CD4-positive, alpha-beta T cell treated with Interleukin-1 beta for 1 hour (primary cell): ENCODE data around the gene PAFAH1B2.
"Not testable (repeated sequence)": the region's sequence is repeated elsewhere in the genome, so short reads cannot be mapped to it uniquely, and the experiment has no call there.

Experiments used
- DNase-seq, 2 donors: peaks; one replicate each; pipeline ENCODE4 v3.0.0-alpha.2; 2020 to 2022

Gene PAFAH1B2, protein sequence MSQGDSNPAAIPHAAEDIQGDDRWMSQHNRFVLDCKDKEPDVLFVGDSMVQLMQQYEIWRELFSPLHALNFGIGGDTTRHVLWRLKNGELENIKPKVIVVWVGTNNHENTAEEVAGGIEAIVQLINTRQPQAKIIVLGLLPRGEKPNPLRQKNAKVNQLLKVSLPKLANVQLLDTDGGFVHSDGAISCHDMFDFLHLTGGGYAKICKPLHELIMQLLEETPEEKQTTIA

DNA sequence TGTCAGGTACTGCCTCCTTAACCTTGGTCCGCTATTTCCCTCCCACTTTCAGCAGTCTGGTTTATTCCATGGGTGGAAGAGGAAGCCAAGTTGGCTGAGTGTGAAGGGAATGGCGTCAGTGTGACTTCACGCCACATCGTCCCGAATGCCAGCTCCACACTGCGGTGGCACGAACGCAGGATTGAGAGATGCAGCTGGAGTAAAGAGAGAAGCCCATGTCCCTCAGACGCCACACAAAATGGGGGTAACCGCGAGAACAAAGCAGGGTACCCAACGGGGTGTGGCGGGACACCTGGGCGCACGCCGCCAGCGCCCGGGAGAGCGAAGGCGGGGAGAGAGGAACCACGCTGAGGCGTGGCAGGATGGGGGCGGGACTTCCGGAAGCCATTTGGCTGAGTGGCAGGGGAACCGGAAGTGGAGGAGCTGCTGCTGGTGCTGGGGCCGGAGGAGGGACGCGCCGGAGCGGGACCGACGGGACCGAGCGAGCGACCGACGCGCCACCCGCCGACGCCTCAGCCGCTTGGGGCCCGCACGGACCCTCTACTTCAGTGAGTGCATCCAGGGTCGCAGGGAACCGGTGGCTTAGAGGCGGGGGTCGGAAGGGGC lies at the start of gene PAFAH1B2:
TSS of gene PAFAH1B2 (plus strand) at position 417 of the 606 bp plus-strand sequence. CDS start 8,161 bp downstream, outside the sequence.
- DNase-seq: peak; percentile 95

DNA sequence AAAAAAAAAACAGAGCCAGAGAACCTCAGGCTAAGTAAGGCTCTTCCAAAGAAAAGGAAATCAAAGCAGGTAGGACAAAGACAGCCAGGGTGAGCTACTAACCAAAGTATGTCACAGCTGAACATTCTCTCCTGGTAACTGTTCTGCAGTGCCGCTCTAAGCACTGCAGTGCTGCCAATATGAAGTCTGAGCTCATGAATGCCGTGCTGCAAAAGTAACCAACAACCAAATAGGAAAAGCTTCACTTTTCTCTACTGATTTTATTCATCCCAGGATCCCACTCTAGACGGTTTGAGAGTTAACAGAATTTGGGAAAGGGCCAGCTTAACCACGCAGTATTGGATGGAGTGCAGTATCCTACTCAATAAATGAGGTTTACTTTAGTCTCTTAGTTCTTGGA lies 49.3 kb upstream of the PAFAH1B2 start:
- no peak for DNase-seq

DNA sequence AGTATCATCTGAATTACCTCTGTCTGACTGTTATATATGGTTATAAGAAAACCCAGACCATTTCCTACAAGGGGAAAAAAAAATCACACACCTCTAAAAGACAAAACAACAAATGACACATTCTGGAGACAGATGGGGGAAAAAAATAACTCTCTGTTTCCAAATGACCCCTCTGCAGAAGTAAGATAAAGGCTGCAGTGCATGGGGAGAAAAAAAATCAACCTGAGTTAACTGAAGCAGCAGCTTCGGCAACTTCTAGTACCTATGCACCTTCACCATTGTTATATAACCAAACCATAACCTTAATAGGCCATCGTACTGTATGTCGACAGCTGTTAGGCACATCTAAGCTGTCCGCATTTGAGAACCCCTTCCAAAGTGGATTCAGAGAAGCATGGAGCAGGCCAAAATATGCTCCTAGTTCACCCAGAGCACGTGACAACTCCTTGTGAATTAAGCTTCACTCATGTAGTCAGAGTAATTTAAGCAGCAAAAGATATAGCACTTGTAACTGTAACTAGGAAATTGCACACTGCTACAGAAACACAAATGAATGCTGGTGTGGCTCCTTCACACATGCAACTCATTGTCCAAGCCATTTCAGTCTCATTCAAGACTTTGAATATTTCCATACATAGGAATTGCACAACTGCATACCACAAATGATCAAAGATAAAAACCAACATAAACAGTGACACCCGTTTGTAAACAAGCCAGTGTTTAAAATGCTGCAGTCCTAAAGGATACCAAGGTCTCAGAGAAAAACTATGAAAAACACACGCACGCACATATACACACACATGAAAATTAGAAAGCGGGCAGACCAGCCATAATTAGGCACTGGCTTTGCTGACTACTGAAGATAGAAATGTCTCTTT lies 48.6 kb upstream of the PAFAH1B2 start:
- peak in 1 of 2 donors; percentile 40 for DNase-seq

DNA sequence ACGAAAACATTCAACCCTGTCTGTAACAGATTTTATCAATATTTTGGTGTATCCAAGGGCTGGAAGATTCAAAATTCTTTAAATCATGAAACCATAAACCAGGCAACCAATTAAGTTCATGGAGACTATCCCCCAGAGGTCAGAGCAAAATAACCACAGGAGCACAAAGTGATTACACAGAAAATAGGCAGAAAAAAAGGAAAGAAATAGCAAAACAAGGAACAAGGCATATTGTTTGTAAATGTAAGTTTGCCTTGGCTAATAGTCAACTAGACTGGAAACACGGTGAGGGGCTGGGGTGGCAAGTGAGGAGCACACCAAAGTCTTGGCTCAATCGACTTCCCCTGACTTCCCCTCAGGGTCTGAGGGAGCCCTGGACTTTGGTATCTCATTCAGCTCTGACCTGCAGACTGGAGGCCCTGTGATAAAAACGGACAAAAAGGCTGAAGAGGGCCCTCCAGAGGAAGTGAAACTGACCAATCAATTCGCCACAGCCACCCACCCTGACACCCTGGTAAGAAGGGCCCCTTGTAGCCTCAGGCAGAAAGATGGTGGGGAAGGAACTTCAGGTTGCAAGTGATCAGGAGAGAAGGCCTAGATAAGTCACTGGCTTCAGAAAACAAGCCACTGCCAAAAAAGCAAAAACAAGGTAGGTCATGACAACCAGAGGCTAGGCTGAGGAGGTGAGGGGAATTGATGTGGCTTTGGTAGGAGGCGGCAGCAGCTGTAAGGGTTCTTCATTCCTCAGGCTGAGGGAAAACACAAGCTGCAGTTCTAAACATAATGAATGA lies 47.7 kb upstream of the PAFAH1B2 start:
- DNase-seq: peak; percentile 67 to 73

DNA sequence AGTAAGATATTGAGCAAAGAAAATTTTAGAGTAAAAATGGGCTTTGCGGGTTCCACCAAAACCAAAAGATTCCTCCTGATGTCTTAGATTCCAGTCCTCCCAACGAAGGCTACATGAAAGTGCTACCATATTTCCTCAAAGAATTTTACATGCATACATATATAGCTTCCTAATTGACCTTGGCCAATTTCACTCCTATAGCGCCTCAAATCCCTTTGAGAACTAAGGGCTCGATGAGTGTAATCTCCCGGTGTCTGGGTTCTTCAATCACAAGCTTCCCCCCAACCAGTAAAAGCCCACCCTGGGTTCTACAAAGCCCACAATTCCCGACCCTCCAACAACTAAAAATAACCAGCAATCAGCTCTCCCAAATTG lies 47.1 kb upstream of the PAFAH1B2 start:
- no peak for DNase-seq

DNA sequence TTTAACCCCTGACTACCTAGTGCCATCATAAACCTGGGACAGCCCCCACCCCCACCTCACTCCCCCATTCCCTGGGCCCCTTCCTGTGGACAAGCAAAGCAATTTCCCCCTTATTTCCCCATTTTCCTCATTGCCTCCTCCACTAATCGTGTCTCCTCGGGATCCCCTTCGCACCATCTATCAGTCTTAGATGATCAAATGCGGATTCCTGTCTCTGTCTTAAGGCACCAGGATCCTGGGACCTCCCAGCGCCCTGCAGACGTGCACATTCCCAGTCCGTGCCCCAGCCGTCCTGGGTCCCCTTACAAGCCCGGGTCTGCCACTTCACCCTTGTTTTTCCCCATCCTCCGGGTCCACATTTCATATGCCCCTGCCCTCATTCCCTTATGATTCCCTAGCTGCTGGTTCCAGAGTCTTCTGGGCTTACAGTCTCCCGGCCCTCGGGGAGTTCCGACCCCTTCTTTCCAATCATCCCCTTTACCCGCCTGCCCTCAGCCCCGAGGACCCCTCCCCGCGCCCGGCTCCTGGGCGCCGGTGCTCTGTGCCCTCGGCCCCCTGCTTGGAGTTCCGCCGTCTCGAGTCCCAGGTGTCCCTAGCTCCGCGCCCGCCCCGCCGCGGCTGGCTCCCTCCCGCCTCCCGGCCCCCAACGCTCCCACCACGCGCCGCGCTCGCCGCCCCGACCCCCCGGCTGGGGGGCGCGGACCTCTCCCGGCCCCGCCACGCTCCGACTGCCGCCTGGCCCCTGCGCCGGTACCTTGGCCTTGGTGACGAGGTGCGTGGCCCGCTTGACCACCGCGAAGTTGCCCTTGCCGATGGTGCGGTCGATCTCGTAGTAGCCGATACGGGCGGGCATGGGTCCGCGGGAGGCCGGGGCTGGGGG lies 46.5 kb upstream of the PAFAH1B2 start:
- peak; percentile 24 to 38 for DNase-seq

DNA sequence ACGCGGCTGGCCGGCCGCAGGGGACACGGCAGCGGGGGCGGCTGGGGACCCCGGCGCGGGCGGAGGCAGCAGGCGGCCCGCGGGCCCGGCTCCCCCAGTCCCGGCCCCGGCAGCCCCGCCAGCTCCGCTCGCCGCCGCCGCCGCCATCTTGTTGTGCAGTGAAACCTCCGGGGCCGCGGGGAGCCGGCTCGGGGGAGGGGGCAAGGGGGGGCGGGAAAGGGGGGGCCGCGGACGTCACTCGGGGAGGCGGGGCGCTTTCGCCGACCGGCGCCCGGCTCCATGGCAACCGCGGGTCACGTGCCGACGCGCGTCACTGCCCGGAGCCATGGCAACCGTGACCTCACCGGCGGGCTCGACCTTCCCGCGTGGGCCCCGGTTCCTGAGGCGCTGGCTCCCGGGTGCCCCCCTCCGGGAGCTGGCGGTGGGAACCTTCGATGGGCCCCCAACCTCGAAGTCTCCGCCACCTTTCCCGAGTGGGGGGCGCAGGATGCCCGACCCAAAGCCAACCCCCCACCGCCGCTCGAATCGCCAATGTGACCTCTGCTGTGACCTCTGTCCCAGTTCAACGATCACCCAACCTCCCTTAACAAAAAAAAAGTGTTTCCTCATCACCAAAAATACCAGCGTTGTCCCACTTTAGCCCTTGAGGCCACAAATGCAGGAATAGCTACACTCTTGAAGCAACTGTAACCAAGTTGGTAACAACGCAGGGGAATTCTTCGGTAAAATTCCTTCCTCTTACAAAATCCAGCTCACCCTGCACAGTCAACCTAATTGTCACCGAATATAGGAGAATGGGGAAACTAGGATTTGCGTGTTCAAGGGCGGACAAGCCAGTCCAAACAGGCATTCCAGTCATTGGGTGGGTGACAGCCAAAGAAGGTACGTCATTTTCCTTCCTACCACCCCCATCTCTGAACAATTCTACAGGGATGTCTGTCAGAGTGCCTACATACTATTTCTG lies 45.5 kb upstream of the PAFAH1B2 start, which contains the start of gene SIK3:
TSS of gene SIK3 (minus strand) at position 160 of the 964 bp plus-strand sequence. CDS start at position 147, 13 bp downstream.
- peak; percentile 94 to 97 for DNase-seq

DNA sequence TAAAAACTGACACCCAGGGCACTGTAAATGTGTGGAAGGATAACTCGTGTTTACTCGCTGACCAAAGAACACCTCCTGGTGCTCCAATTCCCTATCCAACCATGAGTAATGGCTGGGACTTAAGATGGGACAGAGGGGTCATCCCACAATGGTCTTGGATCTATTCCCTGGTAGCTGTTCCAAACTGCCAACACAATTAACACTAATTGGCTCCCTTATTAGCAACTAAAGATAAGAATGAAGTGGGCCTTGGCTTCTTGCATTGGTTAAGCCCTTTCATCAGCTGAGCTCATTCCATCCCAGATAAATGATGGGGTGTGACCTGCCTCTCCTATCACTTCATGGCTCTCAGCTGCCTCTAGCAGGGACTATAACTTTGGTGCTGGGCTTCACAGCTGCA lies 44.4 kb upstream of the PAFAH1B2 start:
- DNase-seq: no peak

DNA sequence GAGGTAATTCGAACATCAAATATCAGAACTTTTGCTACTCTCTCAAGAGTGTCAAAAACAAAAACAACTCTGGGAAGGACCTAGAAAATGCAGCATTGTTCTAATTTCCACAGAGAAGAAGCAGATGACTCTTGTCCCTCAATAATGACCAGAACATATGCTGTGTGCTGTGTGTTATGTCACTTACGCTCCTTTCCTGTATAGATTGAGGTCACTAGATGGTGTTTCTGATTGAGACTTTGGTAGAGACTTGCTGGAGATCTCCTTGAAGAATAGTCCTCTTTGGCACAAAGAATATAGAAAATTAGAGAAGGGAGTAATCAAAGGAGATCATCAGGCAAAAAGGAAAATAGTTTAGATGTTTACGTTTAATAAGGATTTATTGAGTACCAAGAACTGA lies 43.5 kb upstream of the PAFAH1B2 start:
- no peak for DNase-seq

DNA sequence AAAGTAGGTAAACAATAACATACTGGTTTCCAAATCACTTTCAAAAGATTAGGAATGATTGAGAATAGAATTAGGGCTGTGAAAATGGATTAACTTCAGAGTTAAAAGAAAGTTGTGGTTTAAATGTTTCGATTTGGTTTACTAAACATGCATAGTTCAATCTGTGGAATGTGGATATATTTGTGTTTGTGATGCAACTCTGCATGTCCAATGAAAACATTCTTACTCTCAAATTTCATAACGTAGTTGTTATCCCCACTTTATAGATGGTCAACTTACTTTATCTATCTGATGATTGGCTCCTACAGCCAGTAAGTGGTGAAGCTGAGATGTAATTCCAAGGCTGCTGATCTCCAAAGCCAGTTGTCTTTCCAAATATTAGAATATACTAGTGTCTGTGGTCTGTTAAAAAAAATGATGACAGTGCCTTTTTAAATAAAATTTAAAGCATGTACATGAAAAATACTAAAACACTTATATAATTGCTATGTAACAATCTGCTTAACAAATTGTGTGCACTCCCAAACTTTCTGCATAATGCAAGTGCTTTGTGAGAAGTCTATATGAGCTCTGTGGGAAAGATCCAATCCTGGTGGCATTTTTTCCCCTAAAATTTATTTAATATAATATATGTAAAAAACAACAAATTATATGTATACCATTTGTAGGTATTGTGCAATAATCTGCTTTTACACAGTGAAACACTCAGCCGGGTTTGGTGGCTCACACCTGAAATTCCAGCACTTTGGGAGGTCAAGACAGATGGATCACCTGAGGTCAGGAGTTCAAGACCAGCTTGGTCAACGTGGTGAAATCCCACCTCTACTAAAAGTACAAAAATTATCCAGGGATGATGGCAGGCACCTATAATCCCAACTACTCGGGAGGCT lies 36.1 kb upstream of the PAFAH1B2 start:
- DNase-seq: no peak

DNA sequence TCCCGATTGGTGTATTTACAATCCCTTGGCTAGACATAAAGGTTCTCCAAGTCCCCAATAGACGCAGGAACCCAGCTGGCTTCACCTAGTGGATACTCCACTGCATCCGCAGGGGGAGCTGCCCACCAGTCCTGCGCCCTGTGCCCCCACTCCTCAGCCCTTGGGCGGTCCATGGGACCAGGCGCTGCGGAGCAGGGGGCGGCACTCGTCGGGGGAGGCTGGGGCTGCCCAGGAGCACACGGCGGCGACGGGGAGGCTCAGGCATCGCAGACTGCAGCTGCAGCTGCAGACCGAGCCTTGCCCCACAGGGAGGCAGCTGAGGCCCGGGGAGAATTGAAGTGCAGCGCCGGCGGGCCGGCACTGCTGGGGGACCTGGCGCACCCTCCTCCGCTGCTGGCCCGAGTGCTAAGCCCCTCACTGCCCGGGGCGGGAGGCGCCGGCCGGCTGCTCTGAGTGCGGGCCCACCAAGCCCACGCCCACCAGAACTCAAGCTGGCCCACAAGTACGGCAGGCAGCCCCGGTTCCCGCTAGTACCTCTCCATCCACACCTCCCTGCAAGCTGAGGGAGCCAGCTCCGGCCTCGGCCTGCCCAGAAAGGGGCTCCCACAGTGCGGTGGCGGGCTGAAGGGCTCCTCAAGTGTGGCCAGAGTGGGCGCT lies 33.7 kb upstream of the PAFAH1B2 start:
- no peak for DNase-seq

DNA sequence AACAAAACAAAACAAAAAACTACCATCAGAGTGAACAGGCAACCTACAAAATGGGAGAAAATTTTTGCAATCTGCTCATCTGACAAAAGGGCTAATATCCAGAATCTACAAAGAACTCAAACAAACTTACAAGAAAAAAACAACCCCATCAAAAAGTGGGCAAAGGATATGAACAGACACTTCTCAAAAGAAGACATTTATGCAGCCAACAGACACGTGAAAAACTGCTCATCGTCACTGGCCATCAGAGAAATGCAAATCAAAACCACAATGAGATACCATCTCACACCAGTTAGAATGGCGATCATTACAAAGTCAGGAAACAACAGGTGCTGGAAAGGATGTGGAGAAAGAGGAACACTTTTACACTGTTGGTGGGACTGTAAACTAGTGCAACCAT lies 31.6 kb upstream of the PAFAH1B2 start:
- DNase-seq: not testable (repeated sequence)

DNA sequence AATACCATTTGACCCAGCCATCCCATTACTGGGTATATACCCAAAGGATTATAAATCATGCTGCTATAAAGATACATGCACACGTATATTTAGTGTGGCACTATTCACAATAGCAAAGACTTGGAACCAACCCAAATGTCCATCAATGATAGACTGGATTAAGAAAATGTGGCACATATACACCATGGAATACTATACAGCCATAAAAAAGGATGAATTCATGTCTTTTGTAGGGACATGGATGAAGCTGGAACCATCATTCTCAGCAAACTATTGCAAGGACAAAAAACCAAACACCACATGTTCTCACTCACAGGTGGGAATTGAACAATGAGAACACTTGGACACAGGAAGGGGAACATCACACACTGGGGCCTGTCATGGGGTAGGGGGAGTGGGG lies 31.1 kb upstream of the PAFAH1B2 start:
- not testable (repeated sequence) for DNase-seq

DNA sequence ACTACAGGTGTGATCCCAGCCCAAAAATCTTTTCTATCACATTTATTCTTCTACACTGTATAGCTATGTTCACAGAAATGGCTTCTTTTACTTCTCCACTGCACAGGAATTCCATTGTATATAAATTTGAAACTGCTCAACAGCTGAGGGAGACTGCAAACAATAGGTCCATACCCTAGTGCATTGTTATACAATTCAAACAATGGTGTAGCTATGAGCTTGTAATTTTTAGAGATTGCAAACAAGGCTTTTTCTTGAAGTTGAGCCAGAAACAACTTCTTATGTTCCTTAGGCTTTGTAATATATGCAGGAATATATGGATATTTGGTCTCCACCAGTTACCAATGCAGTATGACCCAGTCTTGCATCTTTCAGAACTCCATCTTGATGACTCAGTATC lies 26.4 kb upstream of the PAFAH1B2 start:
- no peak for DNase-seq

DNA sequence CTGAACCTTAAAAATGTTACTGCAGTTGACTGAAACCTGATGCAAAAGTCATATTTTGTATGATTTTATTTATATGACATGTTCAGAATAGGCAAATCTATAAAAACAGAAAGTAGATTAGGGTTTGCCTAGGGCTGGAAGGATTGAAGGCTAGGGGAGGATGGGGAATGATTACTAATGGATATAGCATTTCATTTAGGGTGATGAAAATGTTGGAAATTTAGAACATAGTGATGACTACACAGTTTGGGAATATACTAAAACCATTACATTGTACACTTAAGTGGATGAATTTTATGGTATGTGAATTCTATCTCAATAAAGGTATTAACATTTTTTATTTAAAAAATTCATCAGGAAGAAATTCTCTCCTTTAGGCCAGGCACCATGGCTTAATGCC lies 22.9 kb upstream of the PAFAH1B2 start:
- no peak for DNase-seq

DNA sequence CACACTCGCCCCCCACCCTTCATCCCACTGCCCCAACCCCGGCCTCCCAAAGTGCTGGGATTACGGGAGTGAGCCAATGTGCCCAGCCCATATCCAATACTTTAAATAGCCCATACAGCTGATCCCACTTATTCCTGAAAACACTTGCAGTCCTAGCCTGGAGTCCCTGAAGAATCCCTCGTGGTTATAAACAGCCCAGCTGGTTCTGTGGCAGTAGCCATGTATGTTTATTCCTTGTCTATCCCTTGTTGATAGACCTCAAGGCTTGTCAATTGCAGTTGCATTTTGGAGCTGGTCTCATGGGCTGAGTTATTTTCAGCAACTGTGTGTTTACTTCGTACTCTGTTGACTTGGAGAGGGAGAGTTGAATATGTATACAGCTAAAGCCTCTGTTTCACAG lies 21.5 kb upstream of the PAFAH1B2 start:
- DNase-seq: no peak

DNA sequence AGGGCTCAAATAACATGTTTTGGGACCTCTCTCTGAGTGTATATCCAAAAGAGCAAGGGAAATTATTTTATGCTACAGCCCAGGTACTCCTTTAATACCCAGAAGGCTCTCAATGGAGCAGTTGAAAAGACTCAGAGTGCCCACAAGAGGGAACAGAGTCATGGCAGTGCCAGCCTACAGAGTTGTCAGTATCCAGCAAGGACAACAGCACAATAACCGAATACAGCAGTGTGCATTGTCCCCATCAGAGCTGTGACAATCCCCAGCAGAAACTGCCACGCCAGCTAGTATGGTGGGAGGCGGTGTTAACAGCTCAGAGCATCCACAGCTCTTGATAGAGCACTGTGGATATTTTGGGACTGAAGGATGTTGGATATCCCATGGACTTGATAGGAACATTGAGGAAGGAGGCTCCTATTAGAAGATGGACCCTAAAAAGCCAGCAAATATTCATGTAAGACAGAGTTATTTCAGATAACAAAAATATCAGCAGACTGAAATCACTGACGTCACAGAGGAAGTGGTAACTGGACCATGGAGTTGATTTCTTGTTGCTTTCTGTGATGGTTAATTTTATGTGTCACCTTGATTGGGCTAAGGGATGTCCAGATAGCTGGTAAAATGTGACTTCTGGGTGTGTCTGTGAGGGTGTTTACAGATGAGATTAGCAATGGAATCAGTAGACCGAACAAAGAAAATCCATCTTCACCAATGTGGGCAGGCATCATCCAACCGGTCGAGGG lies 17.7 kb upstream of the PAFAH1B2 start:
- DNase-seq: no peak
